Suprapubic skin (tissue), 4 donors: Measurements from ENCODE around the gene WSB1. TPM values are rescaled to one million over a fixed set of nuclear protein-coding genes. Genes with fewer than 3 reads are reported as not detected.
A peak's percentile ranks its signal among the peaks of the same experiment; 100 is the strongest.

ENCODE experiments used
- DNase-seq, 2 donors: peaks; one replicate each; pipeline ENCODE4 v3.0.0-alpha.2; 2019; ENCODE audit warnings: low spot score in 2 of 2
- H3K27ac ChIP-seq: fragments of 200-600 bp; sonication (generic); one replicate; pipeline ENCODE4 v1.5.1; 2019
- H3K27me3 ChIP-seq: fragments of 200-600 bp; sonication (generic); one replicate; pipeline ENCODE4 v1.5.1; 2019
- H3K36me3 ChIP-seq: fragments of 200-600 bp; sonication (generic); one replicate; pipeline ENCODE4 v1.5.1; 2019
- H3K4me1 ChIP-seq: fragments of 200-600 bp; sonication (generic); one replicate; pipeline ENCODE4 v1.5.1; 2019
- H3K4me3 ChIP-seq: fragments of 200-600 bp; sonication (generic); one replicate; pipeline ENCODE4 v1.5.1; 2019; ENCODE audit warnings: mild to moderate bottlenecking
- H3K9me3 ChIP-seq: fragments of 200-600 bp; sonication (generic); one replicate; pipeline ENCODE4 v1.5.1; 2019
- CTCF ChIP-seq, 2 donors: fragments of 200-600 bp in 1 of 2; fragments of 450-650 bp in 1 of 2; sonication (generic) in 1 of 2; IDR thresholded peaks; one replicate each; pipeline ENCODE4 v1.5.1; 2016 to 2019; ENCODE audit warnings: antibody characterized with exemption in 2 of 2, mild to moderate bottlenecking in 1 of 2, moderate library complexity in 1 of 2
- EP300 ChIP-seq: sonication (generic); formaldehyde crosslinking; IDR thresholded peaks from one replicate; pipeline ENCODE4 v1.6.1; 2017; ENCODE audit warnings: antibody characterized with exemption
- POLR2A ChIP-seq, 2 donors: fragments of 450-650 bp; IDR thresholded peaks; one replicate each; pipeline ENCODE4 v1.6.1; 2017; ENCODE audit warnings: antibody characterized with exemption in 2 of 2, mild to moderate bottlenecking in 2 of 2, moderate library complexity in 2 of 2
- POLR2AphosphoS5 ChIP-seq, 3 donors: sonication (generic); formaldehyde crosslinking; IDR thresholded peaks; one replicate each; pipeline ENCODE4 v1.6.1; 2017; ENCODE audit warnings: antibody characterized with exemption in 3 of 3
- WGBS: methylation state at CpG from one replicate; pipeline ENCODE4 v1.1.5; 2018; 5-methylcytosine and 5-hydroxymethylcytosine counted together
- total RNA-seq, 4 donors: library from RNA; depleted of rRNA; stranded (reverse); fragments of >200 nt; gene quantifications; one replicate each; pipeline ENCODE4 v1.1.0, GENCODE V29; 2016

The WSB1 gene
- total RNA-seq, 4 donors from 2014 or later: 38.5 to 206 (median 57.2) TPM

- Histone ChIP-seq H3K27me3 (no peaks in the 10 kb centered on the region), H3K4me3 (no peak overlapping the region), H3K27ac (no peak overlapping the region), H3K36me3 (no peaks in the 10 kb centered on the region), H3K9me3 (no peaks in the 10 kb centered on the region), H3K4me1 (no peaks in the 10 kb centered on the region)
- DNase-seq: no peak
- 95% methylated on average over 2 of the region's 2 CpGs for WGBS
- no peak for TF ChIP-seq POLR2A (IDR thresholded peaks at IDR 0.05)
- TF ChIP-seq POLR2AphosphoS5 (IDR thresholded peaks at IDR 0.05): no peak
- no peak for TF ChIP-seq CTCF (IDR thresholded peaks at IDR 0.05)
- no peak for TF ChIP-seq EP300
Observed at GRCh38 chr17:27285516-27285915, 8.4 kb upstream of the WSB1 start.

DNA sequence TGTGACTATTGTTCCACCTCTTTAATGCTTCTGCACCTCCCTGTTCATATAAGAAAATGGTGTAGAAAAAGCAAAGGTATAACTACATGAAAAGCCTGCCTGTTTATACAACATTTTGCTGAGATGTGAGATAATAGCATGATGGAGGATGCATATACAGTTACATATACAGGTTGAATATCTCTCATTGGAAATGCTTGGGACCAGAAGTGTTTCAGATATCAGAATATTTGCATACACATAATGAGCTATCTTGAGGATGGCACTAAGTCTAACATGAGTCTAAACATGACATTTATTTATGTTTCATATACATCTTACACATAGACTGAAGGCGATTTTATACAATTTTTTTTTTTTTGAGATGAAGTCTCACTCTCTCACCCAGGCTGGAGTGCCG is 5.7 kb upstream of the WSB1 start:
- Histone ChIP-seq H3K27ac (no peak overlapping the region), H3K27me3 (no peaks in the 10 kb centered on the region), H3K4me3 (no peak overlapping the region), H3K9me3 (no peaks in the 10 kb centered on the region), H3K36me3 (no peaks in the 10 kb centered on the region), H3K4me1 (peaks cover under 1% of the 10 kb centered on the region)
- DNase-seq: no peak
- WGBS: 88% methylated on average over 2 of the region's 2 CpGs
- TF ChIP-seq EP300: no peak
- TF ChIP-seq CTCF (IDR thresholded peaks at IDR 0.05): no peak
- no peak for TF ChIP-seq POLR2AphosphoS5 (IDR thresholded peaks at IDR 0.05)
- TF ChIP-seq POLR2A (IDR thresholded peaks at IDR 0.05): no peak

DNA sequence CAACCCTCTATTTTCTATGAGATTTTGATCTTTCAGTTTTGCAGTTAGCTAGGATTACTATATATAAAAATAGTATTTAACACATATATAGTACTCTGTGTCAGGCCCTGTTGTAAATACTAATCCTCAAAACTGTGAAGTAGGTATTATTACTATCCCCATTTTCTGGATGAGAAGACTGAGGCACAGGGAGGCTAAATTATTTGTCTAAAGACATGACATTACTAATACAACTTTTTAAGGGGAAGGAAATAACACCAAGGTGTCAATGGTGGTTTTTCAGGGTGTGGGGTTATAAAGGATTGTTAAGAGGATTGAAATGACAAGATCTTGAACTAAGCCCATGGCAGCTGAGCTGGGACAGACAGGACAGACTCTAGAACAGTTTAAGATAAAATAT is 4.1 kb upstream of the WSB1 start:
- Histone ChIP-seq H3K36me3 (no peaks in the 10 kb centered on the region), H3K27ac (no peak overlapping the region), H3K27me3 (no peaks in the 10 kb centered on the region), H3K4me3 (no peak overlapping the region), H3K9me3 (no peaks in the 10 kb centered on the region), H3K4me1 (peaks cover 6% of the 10 kb centered on the region)
- no peak for TF ChIP-seq POLR2A (IDR thresholded peaks at IDR 0.05)
- TF ChIP-seq CTCF (IDR thresholded peaks at IDR 0.05): no peak
- no peak for TF ChIP-seq EP300
- no peak for TF ChIP-seq POLR2AphosphoS5 (IDR thresholded peaks at IDR 0.05)
- DNase-seq: no peak

DNA sequence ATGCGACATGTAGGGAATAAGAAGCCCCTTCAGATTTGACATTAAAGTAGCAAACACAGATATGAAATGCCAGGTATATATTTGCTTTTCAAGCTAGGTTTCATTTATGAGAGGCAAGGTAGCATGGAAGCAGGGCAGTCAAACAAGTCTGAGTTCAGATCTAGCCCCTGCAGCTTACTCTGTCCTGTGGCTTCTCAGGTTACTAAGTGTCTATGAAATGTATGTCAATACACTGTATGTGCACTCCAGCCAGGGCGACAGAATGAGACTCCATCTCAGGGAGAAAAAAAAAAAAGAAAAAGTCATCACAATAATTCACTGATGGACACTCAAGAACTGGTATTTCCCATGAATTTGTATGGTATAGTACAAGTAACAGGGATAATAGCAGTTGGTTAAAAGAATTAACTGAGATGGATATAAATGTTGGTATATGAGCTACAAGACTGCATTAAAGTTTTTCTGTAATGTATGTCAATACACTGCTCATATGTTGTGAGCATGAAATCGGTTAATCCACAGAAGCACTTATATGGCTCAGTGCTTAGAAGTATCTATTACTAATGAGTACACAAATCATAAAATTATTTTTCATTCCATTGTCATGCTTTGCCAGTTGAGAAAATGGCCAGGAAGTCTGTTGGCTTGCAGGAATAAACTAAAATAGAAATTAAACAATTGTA is 2.9 kb upstream of the WSB1 start:
- no peak overlapping the region for H3K4me3 ChIP-seq
- no peak for DNase-seq
- no peak overlapping the region for H3K27ac ChIP-seq
- TF ChIP-seq POLR2A (IDR thresholded peaks at IDR 0.05) (no peak), EP300 (no peak), POLR2AphosphoS5 (IDR thresholded peaks at IDR 0.05) (no peak), CTCF (IDR thresholded peaks at IDR 0.05) (no peak)
- H3K36me3 ChIP-seq: no peaks in the 10 kb centered on the region
- no peaks in the 10 kb centered on the region for H3K27me3 ChIP-seq
- H3K9me3 ChIP-seq: no peaks in the 10 kb centered on the region
- peaks cover 11% of the 10 kb centered on the region for H3K4me1 ChIP-seq
- 90% methylated on average over 3 of the region's 3 CpGs for WGBS

DNA sequence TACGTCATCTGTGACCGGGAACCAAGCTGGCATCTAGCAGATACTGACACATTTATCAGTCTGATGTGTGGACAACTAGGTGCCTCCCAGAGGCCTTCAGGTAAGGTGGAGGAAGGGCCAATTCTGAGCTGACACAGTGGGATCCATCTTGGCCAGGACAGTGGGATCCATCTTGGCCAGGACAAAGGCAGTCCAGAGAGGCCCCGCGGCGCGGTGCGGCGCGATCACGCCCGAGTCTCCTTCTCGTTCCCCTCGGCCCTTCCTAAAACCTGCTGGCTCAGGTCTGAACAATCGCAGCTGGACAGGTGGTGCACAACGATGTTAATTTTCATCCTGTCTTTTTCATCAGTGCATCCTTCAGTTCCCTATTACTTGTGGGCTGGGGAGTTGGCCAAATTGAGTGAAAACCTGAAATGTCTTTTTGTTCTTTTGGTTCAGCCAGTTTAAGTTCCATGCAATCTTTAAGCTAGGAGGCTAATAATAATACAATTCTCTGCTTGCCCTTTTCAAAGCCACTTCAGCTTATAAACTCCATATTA is 486 bp upstream of the WSB1 start:
- Histone ChIP-seq H3K27me3 (no peaks in the 10 kb centered on the region), H3K4me3 (peak overlapping the region; percentile 72), H3K4me1 (peaks cover 34% of the 10 kb centered on the region), H3K36me3 (no peaks in the 10 kb centered on the region), H3K27ac (peak overlapping the region; percentile 97), H3K9me3 (no peaks in the 10 kb centered on the region)
- no peak for TF ChIP-seq POLR2A (IDR thresholded peaks at IDR 0.05)
- TF ChIP-seq POLR2AphosphoS5 (IDR thresholded peaks at IDR 0.05): no peak
- no peak for TF ChIP-seq CTCF (IDR thresholded peaks at IDR 0.05)
- no peak for TF ChIP-seq EP300
- WGBS: 87% methylated on average over 15 of the region's 15 CpGs
- no peak for DNase-seq
